NOMO-1 treated with DMSO at 0.1 percent for 48 hours (cell line): ENCODE measurements around the gene ADGRG1.

Experiments
- DNase-seq: peaks from one replicate; lab custom pipeline; 2025; ENCODE audit not compliant: unreplicated experiment; lab: John Stamatoyannopoulos, UW

The ADGRG1 gene

DNA sequence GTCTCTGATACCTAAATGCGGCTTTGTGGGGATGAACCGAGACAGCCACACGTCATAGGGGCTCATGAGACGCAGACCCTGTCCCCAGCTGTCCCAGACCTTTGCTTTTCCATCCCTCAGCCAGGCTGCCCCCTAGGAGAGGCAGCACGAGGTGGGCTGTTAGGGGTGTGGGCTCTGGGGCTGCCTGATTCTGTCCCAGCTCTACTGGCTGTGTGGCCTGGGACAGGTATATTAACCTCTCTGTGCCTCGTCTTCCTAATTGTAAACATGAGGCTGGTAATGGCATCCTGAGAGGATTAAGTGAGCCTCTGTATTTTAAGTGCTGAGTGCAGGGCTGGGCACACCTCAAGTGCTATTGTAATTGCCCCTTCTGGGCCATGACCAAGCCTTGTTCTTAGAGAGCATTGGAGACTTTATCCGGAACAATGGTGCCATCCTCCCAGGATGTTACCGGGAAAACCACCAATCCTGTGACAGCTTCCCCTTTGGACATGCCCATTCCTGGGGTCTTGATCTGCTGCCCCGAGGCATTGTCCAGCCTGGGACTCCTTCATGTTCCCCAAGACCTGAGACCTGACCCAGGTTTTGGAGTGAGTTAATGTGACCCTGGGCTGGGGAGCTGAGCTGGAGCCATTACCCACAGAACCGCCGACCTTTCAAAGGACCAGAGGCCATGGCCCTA, 5.1 kb downstream of the ADGRG1 start:
- DNase-seq: no peak

GRCh38 chr16:57634171-57634570, 5.7 kb downstream of the ADGRG1 start:
- DNase-seq: no peak

DNA sequence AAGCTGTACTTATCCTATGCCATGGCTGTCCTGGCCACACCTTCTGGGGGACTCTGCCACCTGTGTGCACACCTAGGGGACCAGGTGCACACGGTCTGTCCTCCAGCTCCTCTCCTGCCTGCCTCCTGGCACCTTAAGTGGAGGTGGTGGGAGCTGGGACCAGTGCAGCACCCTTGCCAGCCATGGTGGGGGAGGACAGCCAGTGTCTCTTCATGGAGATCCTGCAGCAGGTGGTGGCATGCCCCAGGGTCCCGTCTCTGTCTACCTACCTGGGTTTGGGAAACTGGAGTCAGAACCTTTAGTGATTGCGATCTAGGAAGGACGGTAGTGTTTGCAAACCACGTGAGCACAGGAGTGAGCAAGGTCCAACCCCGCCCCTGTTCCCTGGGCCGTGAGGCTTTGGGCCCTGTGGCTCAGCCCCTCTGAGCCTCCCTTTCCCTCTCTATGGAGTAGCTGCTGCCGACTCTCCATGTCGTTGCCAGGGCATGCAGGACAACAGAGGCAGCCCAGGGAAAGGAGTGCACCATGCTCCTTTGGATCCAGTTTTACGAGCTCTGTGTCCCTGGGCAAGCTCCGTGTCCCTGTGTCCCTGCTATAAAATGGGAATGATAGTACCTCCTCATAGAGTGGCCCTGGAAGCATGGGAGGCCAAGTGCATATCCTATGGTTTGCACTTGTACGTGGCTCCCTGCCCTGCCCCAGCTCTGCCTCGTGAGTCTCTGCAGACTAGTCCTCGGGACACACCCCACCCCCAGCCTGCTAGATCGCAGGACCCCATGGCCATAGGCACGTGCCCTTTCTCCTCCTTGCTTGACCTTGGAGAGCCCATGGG, 7.1 kb downstream of the ADGRG1 start:
- no peak for DNase-seq

DNA sequence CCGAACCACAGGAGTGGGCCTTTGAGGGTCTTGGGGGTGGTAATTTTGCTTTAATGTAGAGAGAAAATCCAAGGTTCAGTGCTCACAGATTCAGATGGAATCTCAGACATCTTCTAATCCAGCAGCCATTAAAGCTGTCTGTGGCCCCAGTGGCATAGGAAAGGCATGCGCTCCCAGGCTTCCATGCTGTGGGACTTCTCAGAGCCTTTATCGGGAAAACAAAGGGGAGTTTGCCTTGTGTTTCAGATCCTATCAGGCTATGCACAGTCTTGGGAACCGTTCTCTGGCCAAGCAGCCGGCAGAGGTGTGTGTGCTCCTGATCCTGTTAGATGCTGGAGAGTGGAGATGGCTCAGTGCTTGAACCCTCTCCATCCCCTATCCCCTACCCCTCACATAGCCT, 7.8 kb downstream of the ADGRG1 start:
- no peak for DNase-seq

DNA sequence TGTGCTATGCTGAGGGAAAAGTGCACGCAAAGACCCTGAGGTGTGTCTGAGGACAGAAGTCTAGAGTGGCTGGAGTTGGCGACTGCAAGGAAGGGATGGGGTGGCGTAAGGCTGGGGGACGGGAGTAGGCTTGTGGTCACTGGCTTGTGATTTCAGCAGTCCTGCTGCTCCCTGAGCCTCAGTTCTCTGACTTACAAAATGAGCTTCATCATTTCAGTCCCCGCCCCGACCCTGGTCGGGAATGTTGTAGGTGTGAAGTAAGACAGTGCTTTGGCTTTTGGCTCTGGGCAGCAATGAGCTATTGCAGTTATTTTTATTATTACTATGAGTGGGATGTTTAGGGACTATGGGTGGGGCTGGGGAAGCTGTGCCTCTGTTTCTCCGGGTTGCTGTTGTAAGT, 8.6 kb downstream of the ADGRG1 start:
- DNase-seq: no peak

- no peak for DNase-seq
These were observed 9.0 kb downstream of the ADGRG1 start for GRCh38 chr16:57637424-57637823.

DNA sequence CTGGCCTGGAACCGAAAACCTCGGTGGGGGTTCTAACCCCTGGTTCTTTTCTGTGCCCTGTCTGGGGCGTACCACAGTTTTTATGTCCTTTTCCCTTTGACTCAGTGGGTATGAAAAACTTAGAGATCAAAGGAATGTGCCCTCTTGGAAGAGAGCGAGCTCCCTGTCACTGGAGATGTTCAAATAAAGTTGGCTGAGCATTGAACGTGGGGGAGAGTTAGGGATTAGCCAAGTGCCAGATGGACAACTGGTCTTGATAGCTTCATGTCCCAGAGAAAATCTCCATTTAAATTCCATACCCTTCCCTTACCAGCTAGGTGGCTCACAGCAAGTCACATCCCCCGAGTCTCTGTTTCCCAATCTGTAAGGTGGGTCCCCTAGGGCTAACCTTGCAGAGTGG, 9.5 kb downstream of the ADGRG1 start:
- DNase-seq: no peak

DNA sequence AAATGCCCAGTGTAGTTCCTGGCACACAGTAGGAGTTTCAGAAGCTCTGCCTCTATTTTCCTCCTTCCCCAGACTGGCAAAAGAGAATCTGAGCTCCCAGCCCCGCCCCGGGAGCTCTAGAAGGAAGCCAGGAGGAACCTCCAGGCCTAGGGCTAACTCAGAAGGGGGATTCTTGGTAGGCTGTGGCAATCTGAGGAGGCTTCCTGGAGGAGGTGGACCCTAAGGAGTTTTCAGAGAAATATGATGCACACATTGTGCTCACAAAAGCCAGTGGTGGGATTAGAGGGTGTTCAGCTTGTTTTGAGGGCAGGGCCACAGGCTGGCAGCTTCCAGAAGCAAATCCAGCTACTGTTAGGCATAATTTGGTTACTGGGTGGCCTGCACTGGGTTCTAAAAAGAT, 10.0 kb downstream of the ADGRG1 start:
- no peak for DNase-seq

DNA sequence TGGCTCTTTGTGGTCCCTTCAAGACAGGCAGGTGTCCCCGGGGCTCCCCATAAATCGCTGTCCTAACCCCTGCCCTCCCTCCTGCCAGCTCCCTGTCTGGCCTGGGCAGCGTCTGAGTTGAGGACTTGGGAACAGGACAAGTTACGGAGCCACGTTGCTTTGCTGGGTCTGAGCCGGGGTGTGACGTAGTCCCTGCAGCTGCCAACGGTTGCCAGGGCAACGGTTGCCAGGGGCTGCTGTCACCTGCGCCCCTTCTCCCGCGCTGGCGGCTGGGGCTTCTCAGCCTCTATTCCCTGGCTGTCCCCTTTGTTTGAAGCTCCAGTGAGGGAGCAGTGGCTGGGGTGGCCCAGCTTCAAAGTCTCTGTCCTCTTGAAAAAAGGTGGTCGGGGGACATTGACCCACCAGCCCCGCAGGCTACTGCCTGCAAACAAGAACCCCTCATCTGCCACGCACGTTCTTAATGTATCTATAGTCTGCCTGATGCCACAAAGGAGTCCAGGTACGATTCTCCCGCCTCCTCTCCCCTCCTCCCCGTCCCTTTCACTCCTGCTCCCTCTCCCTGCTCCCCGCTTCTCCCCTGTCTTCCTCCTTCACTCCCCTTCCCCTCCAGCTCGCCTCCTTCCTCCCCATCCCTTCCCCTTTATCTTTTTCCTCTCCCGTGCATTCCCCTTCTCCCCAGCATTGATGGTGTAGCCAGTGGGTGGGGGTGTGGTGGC, 10.9 kb downstream of the ADGRG1 start:
- DNase-seq: no peak

GRCh38 chr16:57640185-57640584, 11.8 kb downstream of the ADGRG1 start:
- no peak for DNase-seq

GRCh38 chr16:57640612-57641011, 12.2 kb downstream of the ADGRG1 start:
- DNase-seq: no peak

DNA sequence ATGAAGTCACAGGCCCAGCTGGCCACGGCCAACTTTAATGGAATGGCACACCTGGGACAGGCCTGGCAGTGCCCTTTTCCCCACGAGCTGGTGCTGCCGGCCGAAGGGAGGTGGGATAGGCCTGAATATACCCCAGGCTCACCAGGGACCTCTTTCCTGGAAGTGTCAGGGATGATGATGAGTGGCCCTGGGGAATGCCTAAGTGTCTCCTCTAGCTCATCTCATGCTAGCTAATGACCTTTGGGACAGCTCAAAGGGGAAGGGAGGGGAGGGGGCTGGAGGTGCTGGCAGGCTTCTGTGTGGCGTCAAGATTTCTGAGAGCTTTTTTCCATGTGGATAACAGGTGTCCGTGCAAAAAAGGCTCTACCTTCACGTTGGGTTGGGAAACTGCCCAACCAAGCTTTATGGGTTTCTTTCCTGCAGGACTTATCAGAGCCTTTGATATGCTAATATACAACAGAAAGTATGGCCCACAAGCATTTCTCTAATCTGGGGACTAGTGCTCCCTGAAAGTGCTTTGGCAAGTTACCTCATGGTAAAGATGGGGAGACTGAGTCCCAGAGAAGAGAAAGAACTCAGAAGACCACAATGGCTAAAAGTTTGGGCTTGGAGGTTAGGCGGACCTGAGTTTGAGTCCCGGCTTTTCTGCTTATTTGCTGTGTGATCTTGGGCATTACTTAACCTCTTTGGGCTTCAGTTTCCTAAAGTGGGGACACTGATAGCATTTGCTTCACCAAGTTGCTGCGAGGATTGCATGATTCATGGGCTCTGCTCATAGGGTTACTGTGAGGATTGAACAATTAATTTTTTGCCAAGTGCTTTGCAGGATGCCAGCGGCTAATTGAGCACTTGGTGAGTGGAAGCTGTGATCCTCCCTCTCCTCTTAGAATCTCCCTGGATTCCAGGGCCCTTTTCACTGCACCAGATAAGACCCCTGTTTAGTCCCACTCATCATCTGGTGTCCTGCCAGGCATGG, 14.0 kb downstream of the ADGRG1 start:
- no peak for DNase-seq

DNA sequence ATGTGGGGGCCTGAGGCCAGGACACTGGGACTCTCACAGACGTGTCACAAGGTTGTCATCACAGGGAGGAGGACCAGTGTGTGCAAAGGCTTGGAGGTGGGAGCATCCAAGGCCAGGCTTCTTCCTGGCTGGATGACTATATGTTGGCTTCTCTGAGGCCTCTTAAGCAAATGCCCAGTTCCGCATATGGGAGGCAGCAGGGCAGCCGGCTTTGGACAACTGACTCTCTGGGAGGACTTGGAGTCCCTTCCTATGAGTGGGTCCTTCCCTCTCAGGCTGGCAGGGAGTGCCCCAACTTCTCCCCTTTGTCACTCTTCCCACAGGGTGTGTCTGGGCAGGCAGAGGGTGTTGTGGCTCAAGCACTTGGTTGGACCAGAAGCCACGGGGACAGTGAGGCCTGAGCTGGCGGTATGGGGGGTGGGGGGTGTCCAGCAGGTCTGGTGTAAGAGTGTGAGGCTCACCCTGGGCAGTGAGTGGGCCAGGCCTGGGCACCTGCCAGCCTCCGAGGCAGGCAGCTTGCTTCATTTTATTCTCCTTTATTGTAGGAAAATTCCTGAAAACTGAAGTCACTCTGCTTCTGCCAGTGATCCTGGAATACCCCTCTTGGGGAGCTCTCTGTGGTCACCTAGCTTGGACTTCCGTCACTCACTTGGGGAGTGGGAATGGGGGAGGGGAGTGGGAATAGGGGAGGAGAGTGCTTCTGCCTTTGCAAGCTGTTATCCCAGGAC, 14.9 kb downstream of the ADGRG1 start:
- DNase-seq: no peak

DNA sequence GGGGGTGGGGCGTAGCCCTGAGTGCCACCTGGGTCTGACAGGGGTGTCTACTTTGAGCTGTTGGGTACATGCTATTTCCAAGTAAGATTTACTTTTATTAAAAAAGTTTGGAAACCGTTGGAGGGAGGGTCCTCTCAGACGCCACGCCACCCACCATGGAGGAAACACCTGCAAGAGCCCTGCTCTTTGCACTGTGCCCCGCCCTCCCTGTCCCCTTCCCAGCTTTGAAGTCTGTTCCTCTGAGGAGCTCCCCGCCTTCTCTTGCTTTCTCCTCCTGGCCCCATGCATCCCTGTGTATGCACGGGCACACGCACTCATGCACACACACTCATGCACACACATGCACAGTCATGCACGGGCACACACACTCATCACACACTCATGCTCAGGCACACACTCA, 15.5 kb downstream of the ADGRG1 start:
- no peak for DNase-seq

GRCh38 chr16:57644383-57645014, 16.1 kb downstream of the ADGRG1 start:
- no peak for DNase-seq

DNA sequence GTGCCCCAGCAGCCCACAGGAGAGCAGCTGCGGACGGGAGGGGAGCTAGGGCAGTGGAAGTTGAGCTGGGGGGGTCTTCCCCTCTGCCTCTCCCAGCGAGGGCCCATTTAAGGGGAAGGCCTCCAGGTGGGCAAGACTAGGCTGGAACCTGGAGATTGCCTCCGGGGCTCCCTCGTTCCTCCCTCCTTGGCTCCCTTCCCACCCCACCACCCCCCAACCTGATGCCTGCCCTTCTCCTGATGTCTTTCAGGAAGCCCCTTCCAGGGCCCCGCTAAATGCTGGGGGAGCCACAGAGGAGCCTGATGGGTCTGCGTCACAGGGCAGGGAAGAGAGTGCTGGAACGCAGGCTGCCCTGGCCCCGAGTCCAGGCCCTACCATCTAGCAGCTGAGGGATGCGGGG, 16.7 kb downstream of the ADGRG1 start:
- no peak for DNase-seq

GRCh38 chr16:57645691-57646387, 17.4 kb downstream of the ADGRG1 start:
- no peak for DNase-seq

GRCh38 chr16:57646388-57647039, 18.1 kb downstream of the ADGRG1 start:
- DNase-seq: no peak
